Tibial nerve (tissue), 4 donors: Measurements from ENCODE around the gene ANO10.

Experiments
- CTCF ChIP-seq, 5 experiments: fragments of 200-600 bp in 3 of 5; fragments of 450-650 bp in 2 of 5; sonication (generic) in 3 of 5; IDR thresholded peaks; one replicate each; pipeline ENCODE4 v1.5.1; 2016 to 2019; ENCODE audit warnings: antibody characterized with exemption in 5 of 5, mild to moderate bottlenecking in 3 of 5, moderate library complexity in 2 of 5
- EP300 ChIP-seq, 2 donors: sonication (generic); formaldehyde crosslinking; IDR thresholded peaks; one replicate each; pipeline ENCODE4 v1.6.1; 2017; ENCODE audit warnings: antibody characterized with exemption in 2 of 2, mild to moderate bottlenecking in 1 of 2

DNA sequence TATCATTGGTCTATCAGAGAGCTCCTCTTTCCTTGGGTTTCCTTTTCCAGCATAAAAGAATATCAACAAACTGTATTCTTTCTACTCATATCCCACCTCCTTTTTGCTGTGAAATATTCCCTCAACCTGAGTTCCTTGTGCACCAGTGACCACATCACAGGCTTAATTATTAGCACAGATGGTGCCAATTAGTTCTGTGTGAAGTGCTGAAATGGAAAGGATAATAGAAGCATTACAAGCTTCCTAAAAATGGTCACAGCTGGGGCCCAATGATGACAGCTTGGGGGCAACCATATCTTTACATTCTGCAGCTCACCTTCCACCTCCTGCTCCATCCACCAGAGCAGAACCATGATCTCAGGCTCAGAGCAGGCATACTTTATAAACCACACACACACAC, 84.6 kb downstream of the ANO10 start:
- TF ChIP-seq EP300 (IDR thresholded peaks at IDR 0.05) (no peak), CTCF (IDR thresholded peaks at IDR 0.05) (no peak)
